Neural crest cell (in vitro differentiated cells): Measurements from ENCODE around the gene SLC5A6. TPM values are rescaled to one million over a fixed set of nuclear protein-coding genes. Genes with fewer than 3 reads are reported as not detected.

Experiments
- DNase-seq: peaks from one replicate; pipeline ENCODE4 v3.0.0; 2021; ENCODE audit warnings: low read depth, mixed read lengths, low spot score
- H3K27ac Mint-ChIP-seq: one replicate; pipeline ENCODE4 v1.8.0; 2021; ENCODE audit warnings: mild to moderate bottlenecking, mixed read lengths; ENCODE audit not compliant: unreplicated experiment
- H3K27me3 Mint-ChIP-seq: 2 replicates; pipeline ENCODE4 v1.8.0; 2021; ENCODE audit warnings: low read depth, mild to moderate bottlenecking, mixed read lengths
- H3K36me3 Mint-ChIP-seq: 2 replicates; pipeline ENCODE4 v1.8.0; 2021; ENCODE audit warnings: low read depth, mild to moderate bottlenecking, mixed read lengths
- H3K4me1 Mint-ChIP-seq: 2 replicates; pipeline ENCODE4 v1.8.0; 2021; ENCODE audit warnings: mixed read lengths
- H3K4me3 Mint-ChIP-seq: one replicate; pipeline ENCODE4 v1.8.0; 2021; ENCODE audit warnings: mild to moderate bottlenecking, mixed read lengths
- H3K9me3 Mint-ChIP-seq: 2 replicates; pipeline ENCODE4 v1.8.0; 2021; ENCODE audit warnings: mixed read lengths
- CTCF ChIP-seq: fragments of 200-600 bp; sonication (generic); conservative IDR thresholded peaks from 2 replicates; pipeline ENCODE4 v1.5.0; 2021; ENCODE audit warnings: antibody characterized with exemption, mild to moderate bottlenecking
- total RNA-seq: library from RNA; stranded (reverse); gene quantifications from 2 replicates; pipeline ENCODE4 v1.2.1, GENCODE V29; 2021

SLC5A6 gene
- total RNA-seq, 1 donor from 2014 or later: 140 TPM

GRCh38 chr2:27236136-27236535 is 24.1 kb upstream of the SLC5A6 start:
- no peak overlapping the region for H3K4me3 Mint-ChIP-seq
- no peaks in the 10 kb centered on the region for H3K9me3 Mint-ChIP-seq

GRCh38 chr2:27233341-27233740 is 21.3 kb upstream of the SLC5A6 start:
- no peak for DNase-seq
- H3K9me3 Mint-ChIP-seq: no peaks in the 10 kb centered on the region
- no peak for TF ChIP-seq CTCF
- no peak overlapping the region for H3K4me3 Mint-ChIP-seq
- H3K36me3 Mint-ChIP-seq: peaks cover 7% of the 10 kb centered on the region
- H3K4me1 Mint-ChIP-seq: no peaks in the 10 kb centered on the region
- H3K27me3 Mint-ChIP-seq: no peaks in the 10 kb centered on the region
- H3K27ac Mint-ChIP-seq: no peak overlapping the region

More at GRCh38 chr2:27236136-27236535, 24.1 kb upstream of the SLC5A6 start:
- Mint-ChIP-seq H3K36me3 (peaks cover 12% of the 10 kb centered on the region), H3K4me1 (no peaks in the 10 kb centered on the region), H3K27ac (no peak overlapping the region), H3K27me3 (no peaks in the 10 kb centered on the region)
- no peak for DNase-seq
- TF ChIP-seq CTCF: no peak

GRCh38 chr2:27231921-27232320 is 19.9 kb upstream of the SLC5A6 start:
- H3K4me1 Mint-ChIP-seq: no peaks in the 10 kb centered on the region
- TF ChIP-seq CTCF: no peak
- peaks cover 10% of the 10 kb centered on the region for H3K36me3 Mint-ChIP-seq
- no peak overlapping the region for H3K27ac Mint-ChIP-seq
- H3K4me3 Mint-ChIP-seq: no peak overlapping the region
- H3K27me3 Mint-ChIP-seq: no peaks in the 10 kb centered on the region
- H3K9me3 Mint-ChIP-seq: no peaks in the 10 kb centered on the region
- no peak for DNase-seq

GRCh38 chr2:27227501-27227900 is 15.4 kb upstream of the SLC5A6 start:
- Mint-ChIP-seq H3K36me3 (peaks cover 13% of the 10 kb centered on the region), H3K27ac (no peak overlapping the region), H3K4me1 (no peaks in the 10 kb centered on the region), H3K4me3 (no peak overlapping the region), H3K9me3 (no peaks in the 10 kb centered on the region), H3K27me3 (no peaks in the 10 kb centered on the region)
- DNase-seq: no peak
- TF ChIP-seq CTCF: no peak

- Mint-ChIP-seq H3K36me3 (peaks cover 18% of the 10 kb centered on the region), H3K4me1 (no peaks in the 10 kb centered on the region)
Measured at GRCh38 chr2:27225526-27225925, 13.5 kb upstream of the SLC5A6 start.

More at GRCh38 chr2:27225526-27225925, 13.5 kb upstream of the SLC5A6 start:
- TF ChIP-seq CTCF: no peak
- no peak for DNase-seq
- H3K4me3 Mint-ChIP-seq: no peak overlapping the region
- H3K9me3 Mint-ChIP-seq: no peaks in the 10 kb centered on the region
- peak overlapping the region; percentile 29 for H3K27ac Mint-ChIP-seq
- no peaks in the 10 kb centered on the region for H3K27me3 Mint-ChIP-seq
